ENCODE results near the gene CTXN1. TPM values are rescaled to one million over a fixed set of nuclear protein-coding genes. Genes with fewer than 3 reads are reported as not detected.
"Not testable (repeated sequence)": the region's sequence is repeated elsewhere in the genome, so short reads cannot be mapped to it uniquely, and the experiment has no call there.

The CTXN1 gene
- total and polyA plus RNA-seq, 8 donors = 0.92 to 58.5 (median 2.2) TPM; not detected in 1

- no peaks in the 10 kb centered on the region for H3K27me3 ChIP-seq
- TF ChIP-seq EP300 (IDR thresholded peaks at IDR 0.05) (no peak), POLR2AphosphoS5 (IDR thresholded peaks at IDR 0.05) (no peak)
- H3K36me3 ChIP-seq = peaks cover 26 to 90% (median 89%) of the 10 kb centered on the region in 4 donors
- H3K27ac ChIP-seq = no peak overlapping the region
- DNase-seq = no peak
- intact Hi-C loops (cut with DNase I; ENCODE audit: low total_unique reads) = loop anchor here (10.0 kb wide), 1 partner anchor 292 kb away; no protein-coding TSS in a partner anchor
- WGBS, 5 donors = 81 to 84% (median 82%) methylated on average over 21 to 22 of the region's 22 CpGs
- H3K4me3 ChIP-seq = no peak overlapping the region
- H3K4me1 ChIP-seq = no peaks in the 10 kb centered on the region
- no peaks in the 10 kb centered on the region for H3K9me3 ChIP-seq
Measured at GRCh38 chr19:7962644-7963268, 36.8 kb upstream of the CTXN1 start.

- Histone ChIP-seq H3K4me3 (no peak overlapping the region), H3K4me1 (no peaks in the 10 kb centered on the region), H3K36me3 (peaks cover 21 to 86% (median 83%) of the 10 kb centered on the region in 4 donors), H3K27ac (no peak overlapping the region), H3K9me3 (no peaks in the 10 kb centered on the region), H3K27me3 (no peaks in the 10 kb centered on the region)
- no peak for DNase-seq
- intact Hi-C loops (cut with DNase I; ENCODE audit: low total_unique reads) = loop anchor here (10.0 kb wide), 1 partner anchor 293 kb away; no protein-coding TSS in a partner anchor
- WGBS, 5 donors = 78 to 85% (median 82%) methylated on average over 13 of the region's 13 CpGs
- no peak for TF ChIP-seq POLR2A (IDR thresholded peaks at IDR 0.05)
- no peak for TF ChIP-seq POLR2AphosphoS5 (IDR thresholded peaks at IDR 0.05)
- TF ChIP-seq EP300 (IDR thresholded peaks at IDR 0.05) = no peak
- no peak for TF ChIP-seq CTCF (IDR thresholded peaks at IDR 0.05)
Measured at GRCh38 chr19:7961920-7962626, 36.1 kb upstream of the CTXN1 start.

GRCh38 chr19:7961082-7961481 is 35.1 kb upstream of the CTXN1 start:
- peaks cover 16 to 79% (median 74%) of the 10 kb centered on the region in 4 donors for H3K36me3 ChIP-seq
- intact Hi-C loops (cut with DNase I; ENCODE audit: low total_unique reads) = loop anchor here (10.0 kb wide), 1 partner anchor 294 kb away; no protein-coding TSS in a partner anchor

GRCh38 chr19:7959211-7959610 is 33.3 kb upstream of the CTXN1 start:
- Histone ChIP-seq H3K9me3 (no peaks in the 10 kb centered on the region), H3K4me1 (no peaks in the 10 kb centered on the region), H3K36me3 (peaks cover 9 to 60% (median 56%) of the 10 kb centered on the region in 4 donors), H3K27ac (no peak overlapping the region), H3K4me3 (no peak overlapping the region), H3K27me3 (no peaks in the 10 kb centered on the region)
- DNase-seq = no peak
- intact Hi-C loops (cut with DNase I; ENCODE audit: low total_unique reads) = no loop called here
- 51 to 62% (median 61%) methylated on average over 6 of the region's 6 CpGs for WGBS, 5 donors
- TF ChIP-seq POLR2AphosphoS5 (IDR thresholded peaks at IDR 0.05) = no peak
- no peak for TF ChIP-seq CTCF (IDR thresholded peaks at IDR 0.05)
- TF ChIP-seq EP300 (IDR thresholded peaks at IDR 0.05) = no peak

More at GRCh38 chr19:7961082-7961481, 35.1 kb upstream of the CTXN1 start:
- H3K4me1 ChIP-seq, H3K9me3 ChIP-seq, H3K27ac ChIP-seq, DNase-seq, H3K4me3 ChIP-seq, H3K27me3 ChIP-seq: not testable (repeated sequence)
- 86 to 93% (median 90%) methylated on average over 4 of the region's 4 CpGs for WGBS, 5 donors

GRCh38 chr19:7955696-7956095 is 29.8 kb upstream of the CTXN1 start:
- Histone ChIP-seq H3K4me1 (no peaks in the 10 kb centered on the region), H3K36me3 (peaks cover 0 to 25% (median 20%) of the 10 kb centered on the region in 4 donors), H3K9me3 (no peaks in the 10 kb centered on the region), H3K4me3 (no peak overlapping the region), H3K27me3 (no peaks in the 10 kb centered on the region), H3K27ac (no peak overlapping the region)
- 79 to 90% (median 85%) methylated on average over 11 of the region's 11 CpGs for WGBS, 5 donors
- TF ChIP-seq EP300 (IDR thresholded peaks at IDR 0.05) = no peak
- TF ChIP-seq POLR2A (IDR thresholded peaks at IDR 0.05) = no peak
- TF ChIP-seq CTCF (IDR thresholded peaks at IDR 0.05) = no peak
- no peak for TF ChIP-seq POLR2AphosphoS5 (IDR thresholded peaks at IDR 0.05)
- intact Hi-C loops (cut with DNase I; ENCODE audit: low total_unique reads) = no loop called here
- DNase-seq = no peak

Measured in stomach (tissue), 9 donors.